Fibroblast of pulmonary artery (primary cell): ENCODE results near the gene STK36.
A peak's percentile ranks its signal among the peaks of the same experiment; 100 is the strongest.

Experiments
- DNase-seq: peaks from one replicate; pipeline ENCODE4 v3.0.0-alpha.2; 2010; ENCODE audit warnings: low read depth
- H3K4me3 ChIP-seq: replicated peaks from 2 replicates; pipeline ENCODE4 v1.5.1; 2011; ENCODE audit warnings: low read depth, mild to moderate bottlenecking, control low read depth, low read length, moderate library complexity
- CTCF ChIP-seq: IDR thresholded peaks from 2 replicates; pipeline ENCODE4 v1.5.1; 2011; ENCODE audit warnings: mild to moderate bottlenecking, control low read depth, low read length, inconsistent platforms; ENCODE audit errors: missing control alignments

Gene STK36

GRCh38 chr2:218659988-218660358 lies 11.9 kb upstream of the STK36 start:
- no peak for DNase-seq
- no peak for TF ChIP-seq CTCF
- H3K4me3 ChIP-seq = peak overlapping the region; percentile 90

DNA sequence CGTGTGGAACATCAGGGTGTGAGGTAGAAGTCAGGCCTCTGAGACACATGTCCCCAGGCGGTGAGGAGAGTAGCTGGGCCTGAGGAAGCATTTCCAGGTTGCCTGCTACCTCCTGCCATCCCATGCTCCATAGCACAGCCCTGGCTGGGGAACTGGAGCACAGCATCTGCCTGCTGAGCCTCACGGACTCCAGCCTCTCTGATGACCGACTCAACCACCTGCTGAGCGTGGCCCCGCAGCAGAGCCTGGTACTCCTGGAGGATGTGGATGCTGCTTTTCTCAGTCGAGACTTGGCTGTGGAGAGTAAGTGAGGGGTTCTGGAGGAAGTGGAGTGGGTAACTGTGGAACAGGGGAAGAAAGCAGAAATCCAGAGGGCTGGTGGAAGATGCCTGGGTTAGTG lies 9.5 kb upstream of the STK36 start:
- DNase-seq = no peak
- no peak overlapping the region for H3K4me3 ChIP-seq
- TF ChIP-seq CTCF = no peak

DNA sequence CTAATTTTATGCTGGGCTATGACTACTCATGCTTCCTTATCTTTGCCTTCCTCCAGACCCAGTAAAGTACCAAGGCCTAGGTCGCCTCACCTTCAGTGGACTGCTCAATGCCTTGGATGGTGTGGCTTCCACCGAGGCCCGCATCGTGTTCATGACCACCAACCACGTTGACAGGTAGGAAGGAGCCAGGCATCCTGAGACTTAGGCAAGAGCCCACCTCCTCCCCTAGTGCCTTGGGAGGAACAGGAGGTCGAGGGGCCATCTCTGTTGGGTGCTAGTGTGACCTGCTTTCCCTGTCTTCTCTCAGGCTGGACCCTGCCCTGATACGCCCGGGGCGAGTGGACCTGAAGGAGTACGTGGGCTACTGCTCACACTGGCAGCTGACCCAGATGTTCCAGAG lies 9.1 kb upstream of the STK36 start:
- no peak for TF ChIP-seq CTCF
- no peak for DNase-seq
- H3K4me3 ChIP-seq = no peak overlapping the region

- no peak for DNase-seq
- no peak overlapping the region for H3K4me3 ChIP-seq
- no peak for TF ChIP-seq CTCF
Measured at GRCh38 chr2:218663901-218664300, 8.0 kb upstream of the STK36 start.

DNA sequence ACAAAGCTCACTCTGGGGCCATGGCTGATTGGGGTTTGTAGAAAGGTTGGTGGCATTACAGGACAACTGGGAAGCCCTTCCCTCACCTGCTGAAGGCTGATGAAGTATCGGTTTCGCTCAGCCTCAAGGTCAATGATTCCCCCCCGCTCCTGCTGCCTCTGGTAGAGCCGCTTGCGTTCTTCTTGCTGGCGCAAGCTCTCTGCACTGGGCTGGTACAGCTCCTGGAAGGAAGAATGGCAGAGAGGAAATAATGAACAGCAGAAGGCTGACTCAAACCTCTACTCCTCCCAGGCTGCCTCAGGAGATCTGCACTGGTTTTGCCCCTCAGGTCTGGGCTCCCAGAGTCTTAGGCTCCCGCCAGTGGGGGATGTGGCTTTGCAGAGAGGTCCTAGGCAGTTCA lies 7.2 kb upstream of the STK36 start:
- no peak overlapping the region for H3K4me3 ChIP-seq
- TF ChIP-seq CTCF = no peak
- DNase-seq = no peak

GRCh38 chr2:218671097-218671653 lies 711 bp upstream of the STK36 start:
- no peak for TF ChIP-seq CTCF
- peak overlapping the region; percentile 86 for H3K4me3 ChIP-seq
- DNase-seq = peak; percentile 15

- H3K4me3 ChIP-seq = no peak overlapping the region
- DNase-seq = no peak
- no peak for TF ChIP-seq CTCF
Measured at GRCh38 chr2:218679119-218679518, 7.2 kb downstream of the STK36 start.
